Activated CD4-positive, alpha-beta T cell treated with anti-CD3 and anti-CD28 coated beads, Interleukin-2, amount 10 ng/mL, durations not matched to agents 24 days and 14 days (primary cell): Measurements from ENCODE around the gene ARHGAP27. TPM values are rescaled to one million over a fixed set of nuclear protein-coding genes. Genes with fewer than 3 reads are reported as not detected.

Source experiments
- DNase-seq: peaks from one replicate; pipeline ENCODE4 v3.0.0; 2022
- H3K27ac Mint-ChIP-seq: one replicate; pipeline ENCODE4 v1.8.0; 2022; ENCODE audit warnings: mild to moderate bottlenecking, mixed read lengths
- H3K27me3 Mint-ChIP-seq: one replicate; pipeline ENCODE4 v1.8.0; 2022; ENCODE audit warnings: mixed read lengths
- H3K36me3 Mint-ChIP-seq: one replicate; pipeline ENCODE4 v1.8.0; 2022; ENCODE audit warnings: low read depth, mild to moderate bottlenecking, mixed read lengths
- H3K4me1 Mint-ChIP-seq: one replicate; pipeline ENCODE4 v1.8.0; 2021; ENCODE audit warnings: mixed read lengths
- H3K4me3 Mint-ChIP-seq: one replicate; pipeline ENCODE4 v1.8.0; 2022; ENCODE audit warnings: mild to moderate bottlenecking, moderate library complexity, mixed read lengths
- H3K9me3 Mint-ChIP-seq: one replicate; pipeline ENCODE4 v1.8.0; 2021; ENCODE audit warnings: mixed read lengths
- intact Hi-C: fragments of 100-400 bp; cut with micrococcal nuclease; formaldehyde crosslinking; loops from one replicate; pipeline ENCODE4 v1.15.1; 2023
- total RNA-seq: library from RNA; stranded (reverse); gene quantifications from 2 replicates; pipeline ENCODE4 v1.2.3, GENCODE V29; 2022

The ARHGAP27 gene
- total RNA-seq, 1 donor from 2014 or later = 48.3 TPM

- Mint-ChIP-seq H3K36me3 (peaks cover 28% of the 10 kb centered on the region), H3K27ac (no peak overlapping the region), H3K9me3 (no peaks in the 10 kb centered on the region), H3K27me3 (no peaks in the 10 kb centered on the region), H3K4me1 (peaks cover 4% of the 10 kb centered on the region), H3K4me3 (no peak overlapping the region)
- intact Hi-C loops = no loop called here
- DNase-seq = no peak
Observed at GRCh38 chr17:45395569-45396415, 36.9 kb downstream of the ARHGAP27 start.

- Mint-ChIP-seq H3K36me3 (peaks cover 24% of the 10 kb centered on the region), H3K4me1 (peaks cover 4% of the 10 kb centered on the region), H3K9me3 (no peaks in the 10 kb centered on the region), H3K27ac (no peak overlapping the region), H3K4me3 (no peak overlapping the region), H3K27me3 (no peaks in the 10 kb centered on the region)
- peak; percentile 77 for DNase-seq
- intact Hi-C loops = no loop called here
Observed at GRCh38 chr17:45394913-45395568, 37.6 kb downstream of the ARHGAP27 start.

GRCh38 chr17:45394564-45394912 is 38.1 kb downstream of the ARHGAP27 start:
- Mint-ChIP-seq H3K4me3 (no peak overlapping the region), H3K27me3 (no peaks in the 10 kb centered on the region), H3K36me3 (peaks cover 22% of the 10 kb centered on the region), H3K9me3 (no peaks in the 10 kb centered on the region), H3K4me1 (peaks cover 5% of the 10 kb centered on the region), H3K27ac (no peak overlapping the region)
- DNase-seq = no peak
- intact Hi-C loops = no loop called here

GRCh38 chr17:45394091-45394490 is 38.6 kb downstream of the ARHGAP27 start:
- Mint-ChIP-seq H3K27me3 (no peaks in the 10 kb centered on the region), H3K9me3 (no peaks in the 10 kb centered on the region), H3K36me3 (peaks cover 21% of the 10 kb centered on the region), H3K4me1 (peaks cover 6% of the 10 kb centered on the region), H3K27ac (no peak overlapping the region), H3K4me3 (no peak overlapping the region)
- intact Hi-C loops = no loop called here
- no peak for DNase-seq

GRCh38 chr17:45393411-45393810 is 39.3 kb downstream of the ARHGAP27 start:
- H3K9me3 Mint-ChIP-seq = no peaks in the 10 kb centered on the region
- no peak overlapping the region for H3K4me3 Mint-ChIP-seq
- peaks cover 13% of the 10 kb centered on the region for H3K4me1 Mint-ChIP-seq
- intact Hi-C loops = no loop called here
- DNase-seq = no peak
- no peaks in the 10 kb centered on the region for H3K27me3 Mint-ChIP-seq
- peaks cover 17% of the 10 kb centered on the region for H3K36me3 Mint-ChIP-seq
- H3K27ac Mint-ChIP-seq = no peak overlapping the region

GRCh38 chr17:45391918-45392317 is 40.8 kb downstream of the ARHGAP27 start:
- no peaks in the 10 kb centered on the region for H3K27me3 Mint-ChIP-seq
- H3K36me3 Mint-ChIP-seq = peaks cover 13% of the 10 kb centered on the region
- H3K27ac Mint-ChIP-seq = no peak overlapping the region
- H3K4me3 Mint-ChIP-seq = no peak overlapping the region
- DNase-seq = no peak
- no peaks in the 10 kb centered on the region for H3K9me3 Mint-ChIP-seq
- intact Hi-C loops = no loop called here
- peaks cover 18% of the 10 kb centered on the region for H3K4me1 Mint-ChIP-seq

- Mint-ChIP-seq H3K4me1 (peaks cover 18% of the 10 kb centered on the region), H3K27me3 (no peaks in the 10 kb centered on the region), H3K27ac (no peak overlapping the region), H3K36me3 (peaks cover 12% of the 10 kb centered on the region), H3K9me3 (no peaks in the 10 kb centered on the region), H3K4me3 (no peak overlapping the region)
- no peak for DNase-seq
- intact Hi-C loops = no loop called here
Observed at GRCh38 chr17:45391291-45391690, 41.4 kb downstream of the ARHGAP27 start.

GRCh38 chr17:45389354-45389753 is 43.3 kb downstream of the ARHGAP27 start:
- no peaks in the 10 kb centered on the region for H3K27me3 Mint-ChIP-seq

GRCh38 chr17:45388604-45389325 is 43.9 kb downstream of the ARHGAP27 start:
- H3K27me3 Mint-ChIP-seq = no peaks in the 10 kb centered on the region
- no peaks in the 10 kb centered on the region for H3K36me3 Mint-ChIP-seq
- H3K9me3 Mint-ChIP-seq = no peaks in the 10 kb centered on the region
- peak overlapping the region; percentile 54 for H3K27ac Mint-ChIP-seq
- H3K4me3 Mint-ChIP-seq = no peak overlapping the region
- no peak for DNase-seq
- intact Hi-C loops = loop anchor here (5.0 kb wide), 1 partner anchor 91 kb away; no protein-coding TSS in a partner anchor
- H3K4me1 Mint-ChIP-seq = peaks cover 25% of the 10 kb centered on the region

More at GRCh38 chr17:45389354-45389753, 43.3 kb downstream of the ARHGAP27 start:
- intact Hi-C loops = loop anchor here (5.0 kb wide), 1 partner anchor 92 kb away; no protein-coding TSS in a partner anchor
- H3K4me3 Mint-ChIP-seq = no peak overlapping the region
- peaks cover 21% of the 10 kb centered on the region for H3K4me1 Mint-ChIP-seq
- no peak overlapping the region for H3K27ac Mint-ChIP-seq
- no peaks in the 10 kb centered on the region for H3K9me3 Mint-ChIP-seq
- H3K36me3 Mint-ChIP-seq = peaks cover 2% of the 10 kb centered on the region
- no peak for DNase-seq

GRCh38 chr17:45387739-45388138 is 44.9 kb downstream of the ARHGAP27 start:
- no peaks in the 10 kb centered on the region for H3K9me3 Mint-ChIP-seq
- no peak overlapping the region for H3K27ac Mint-ChIP-seq
- intact Hi-C loops = loop anchor here (5.0 kb wide), 1 partner anchor 90 kb away; no protein-coding TSS in a partner anchor
- peaks cover 28% of the 10 kb centered on the region for H3K4me1 Mint-ChIP-seq
- DNase-seq = no peak
- H3K27me3 Mint-ChIP-seq = peaks cover 4% of the 10 kb centered on the region
- no peak overlapping the region for H3K4me3 Mint-ChIP-seq
- no peaks in the 10 kb centered on the region for H3K36me3 Mint-ChIP-seq

GRCh38 chr17:45386178-45386577 is 46.5 kb downstream of the ARHGAP27 start:
- Mint-ChIP-seq H3K36me3 (no peaks in the 10 kb centered on the region), H3K9me3 (no peaks in the 10 kb centered on the region), H3K27me3 (peaks cover 4% of the 10 kb centered on the region), H3K27ac (no peak overlapping the region), H3K4me3 (no peak overlapping the region), H3K4me1 (peaks cover 25% of the 10 kb centered on the region)
- no peak for DNase-seq
- intact Hi-C loops = loop anchor here (5.0 kb wide), 1 partner anchor 89 kb away; no protein-coding TSS in a partner anchor

GRCh38 chr17:45385331-45385997 is 47.2 kb downstream of the ARHGAP27 start:
- H3K27ac Mint-ChIP-seq = peak overlapping the region; percentile 74
- H3K4me3 Mint-ChIP-seq = no peak overlapping the region
- no peaks in the 10 kb centered on the region for H3K36me3 Mint-ChIP-seq
- peak; percentile 97 for DNase-seq
- intact Hi-C loops = loop anchor here (1.0 to 5.0 kb wide), 4 partner anchors 64 to 166 kb away; no protein-coding TSS in a partner anchor
- H3K4me1 Mint-ChIP-seq = peaks cover 24% of the 10 kb centered on the region
- no peaks in the 10 kb centered on the region for H3K9me3 Mint-ChIP-seq
- H3K27me3 Mint-ChIP-seq = peaks cover 4% of the 10 kb centered on the region

GRCh38 chr17:45384789-45385262 is 47.8 kb downstream of the ARHGAP27 start:
- intact Hi-C loops = loop anchor here (1.0 to 5.0 kb wide), 4 partner anchors 64 to 166 kb away; no protein-coding TSS in a partner anchor
- Mint-ChIP-seq H3K4me3 (no peak overlapping the region), H3K27me3 (peaks cover 4% of the 10 kb centered on the region), H3K27ac (peak overlapping the region; percentile 14), H3K4me1 (peaks cover 24% of the 10 kb centered on the region), H3K9me3 (no peaks in the 10 kb centered on the region), H3K36me3 (no peaks in the 10 kb centered on the region)
- no peak for DNase-seq
